ENCODE data around the gene CDC14A. TPM values are rescaled to one million over a fixed set of nuclear protein-coding genes. Genes with fewer than 3 reads are reported as not detected.

Gene CDC14A
- polyA plus RNA-seq, 1 donor from 2014 or later: 2.7 TPM

- H3K36me3 ChIP-seq (ENCODE audit: insufficient read depth, low read length): no peaks in the 10 kb centered on the region
- TF ChIP-seq EP300 (conservative IDR thresholded peaks at IDR 0.05; ENCODE audit: poor library complexity, severe bottlenecking) (no peak), TAF1 (IDR thresholded peaks at IDR 0.05; ENCODE audit: low read depth) (no peak), MXI1 (conservative IDR thresholded peaks at IDR 0.05; ENCODE audit: poor library complexity, severe bottlenecking) (no peak), REST (IDR thresholded peaks at IDR 0.05; ENCODE audit: borderline replicate concordance) (no peak), EZH2 (IDR thresholded peaks at IDR 0.05; ENCODE audit: borderline replicate concordance, insufficient read depth, low read length, poor library complexity, severe bottlenecking) (no peak)
- H3K9me3 ChIP-seq (ENCODE audit: low read length): no peaks in the 10 kb centered on the region
- H3K4me3 ChIP-seq (ENCODE audit: low read length): no peak overlapping the region
- H3K27ac ChIP-seq (ENCODE audit: low read length): no peak overlapping the region
- H4K20me1 ChIP-seq (ENCODE audit: insufficient read depth): no peaks in the 10 kb centered on the region
- H3F3A ChIP-seq (ENCODE audit: insufficient read depth, low read length, poor library complexity, severe bottlenecking): no peaks in the 10 kb centered on the region
- H3K79me2 ChIP-seq (replicated peaks; ENCODE audit: insufficient read depth, low read length): no peaks in the 10 kb centered on the region
- no peak overlapping the region for H3K9ac ChIP-seq (ENCODE audit: low read length)
- H2AFZ ChIP-seq (ENCODE audit: low read depth, low read length): no peak overlapping the region
- peaks cover 3% of the 10 kb centered on the region for H3K9me2 ChIP-seq (ENCODE audit: insufficient read depth, low read length)
- H3K4me2 ChIP-seq (ENCODE audit: low read length): no peak overlapping the region
- no peaks in the 10 kb centered on the region for H3K27me3 ChIP-seq (ENCODE audit: insufficient read depth, low read depth, low read length)
Observed at GRCh38 chr1:100440075-100440809, 87.9 kb downstream of the CDC14A start.

GRCh38 chr1:100441146-100441545 is 88.8 kb downstream of the CDC14A start:
- no peak overlapping the region for H2AFZ ChIP-seq (ENCODE audit: low read depth, low read length)
- no peaks in the 10 kb centered on the region for H3K79me2 ChIP-seq (replicated peaks; ENCODE audit: insufficient read depth, low read length)
- H3F3A ChIP-seq (ENCODE audit: insufficient read depth, low read length, poor library complexity, severe bottlenecking): no peaks in the 10 kb centered on the region
- H3K4me3 ChIP-seq (ENCODE audit: low read length): no peak overlapping the region
- H4K20me1 ChIP-seq (ENCODE audit: insufficient read depth): no peaks in the 10 kb centered on the region
- TF ChIP-seq RAD21 (conservative IDR thresholded peaks at IDR 0.05) (no peak), EP300 (conservative IDR thresholded peaks at IDR 0.05; ENCODE audit: poor library complexity, severe bottlenecking) (no peak), TAF1 (IDR thresholded peaks at IDR 0.05; ENCODE audit: low read depth) (no peak), CTCF (IDR thresholded peaks at IDR 0.05; ENCODE audit: poor library complexity, severe bottlenecking) (no peak), EZH2 (IDR thresholded peaks at IDR 0.05; ENCODE audit: borderline replicate concordance, insufficient read depth, low read length, poor library complexity, severe bottlenecking) (no peak), MXI1 (conservative IDR thresholded peaks at IDR 0.05; ENCODE audit: poor library complexity, severe bottlenecking) (no peak), POLR2AphosphoS5 (IDR thresholded peaks at IDR 0.05) (no peak), SMC3 (conservative IDR thresholded peaks at IDR 0.05; ENCODE audit: poor library complexity) (no peak), REST (IDR thresholded peaks at IDR 0.05; ENCODE audit: borderline replicate concordance) (no peak)
- no peak overlapping the region for H3K4me2 ChIP-seq (ENCODE audit: low read length)
- no peaks in the 10 kb centered on the region for H3K9me3 ChIP-seq (ENCODE audit: low read length)
- no peak overlapping the region for H3K9ac ChIP-seq (ENCODE audit: low read length)
- no peaks in the 10 kb centered on the region for H3K36me3 ChIP-seq (ENCODE audit: insufficient read depth, low read length)
- no peaks in the 10 kb centered on the region for H3K27me3 ChIP-seq (ENCODE audit: insufficient read depth, low read depth, low read length)
- peaks cover 3% of the 10 kb centered on the region for H3K9me2 ChIP-seq (ENCODE audit: insufficient read depth, low read length)
- no peak overlapping the region for H3K27ac ChIP-seq (ENCODE audit: low read length)
